HG03139 (cell line): ENCODE results near the gene PRKCA.

Experiments used
- ATAC-seq: cut with Tn5 transposase; IDR thresholded peaks from one replicate; pipeline ENCODE4 v1.9.1; 2021; ENCODE audit not compliant: unreplicated experiment

The PRKCA gene

DNA sequence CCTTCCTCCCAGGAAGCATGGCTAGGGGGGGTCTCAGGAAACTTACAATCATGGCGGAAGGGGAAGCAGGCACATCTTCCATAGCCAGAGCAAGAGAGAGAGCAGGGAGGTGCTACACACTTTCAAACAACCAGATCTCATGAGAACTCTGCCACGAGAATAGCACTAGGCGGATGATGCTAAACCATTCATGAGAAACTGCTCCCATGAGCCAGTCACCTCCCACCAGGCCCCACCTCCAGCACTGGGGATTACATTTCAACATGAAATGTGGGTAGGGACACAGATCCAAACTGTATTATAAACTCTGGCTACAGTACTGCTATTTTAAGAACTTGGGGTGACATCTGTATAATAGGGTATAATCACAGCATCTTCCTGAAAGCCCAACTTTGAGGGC is 449.4 kb downstream of the PRKCA start:
- no peak for ATAC-seq

DNA sequence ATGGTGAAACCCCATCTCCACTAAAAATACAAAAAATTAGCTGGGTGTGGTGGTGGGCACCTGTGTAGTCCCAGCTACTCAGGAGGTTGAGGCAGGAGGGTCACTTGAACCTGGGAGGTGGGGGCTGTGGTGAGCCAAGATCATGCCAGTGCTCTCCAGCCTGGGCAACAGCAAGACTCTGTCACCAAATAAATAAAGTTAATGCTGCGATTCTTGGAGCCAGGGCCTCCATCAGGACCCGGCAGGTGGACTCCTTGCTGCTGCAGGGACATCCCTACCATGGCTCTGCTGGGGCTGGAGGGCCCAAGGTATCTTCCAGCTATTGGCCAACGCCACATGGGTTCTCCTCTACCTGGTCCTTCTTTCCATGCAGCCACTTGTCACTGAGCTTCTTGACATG is 450.0 kb downstream of the PRKCA start:
- ATAC-seq, result no peak

DNA sequence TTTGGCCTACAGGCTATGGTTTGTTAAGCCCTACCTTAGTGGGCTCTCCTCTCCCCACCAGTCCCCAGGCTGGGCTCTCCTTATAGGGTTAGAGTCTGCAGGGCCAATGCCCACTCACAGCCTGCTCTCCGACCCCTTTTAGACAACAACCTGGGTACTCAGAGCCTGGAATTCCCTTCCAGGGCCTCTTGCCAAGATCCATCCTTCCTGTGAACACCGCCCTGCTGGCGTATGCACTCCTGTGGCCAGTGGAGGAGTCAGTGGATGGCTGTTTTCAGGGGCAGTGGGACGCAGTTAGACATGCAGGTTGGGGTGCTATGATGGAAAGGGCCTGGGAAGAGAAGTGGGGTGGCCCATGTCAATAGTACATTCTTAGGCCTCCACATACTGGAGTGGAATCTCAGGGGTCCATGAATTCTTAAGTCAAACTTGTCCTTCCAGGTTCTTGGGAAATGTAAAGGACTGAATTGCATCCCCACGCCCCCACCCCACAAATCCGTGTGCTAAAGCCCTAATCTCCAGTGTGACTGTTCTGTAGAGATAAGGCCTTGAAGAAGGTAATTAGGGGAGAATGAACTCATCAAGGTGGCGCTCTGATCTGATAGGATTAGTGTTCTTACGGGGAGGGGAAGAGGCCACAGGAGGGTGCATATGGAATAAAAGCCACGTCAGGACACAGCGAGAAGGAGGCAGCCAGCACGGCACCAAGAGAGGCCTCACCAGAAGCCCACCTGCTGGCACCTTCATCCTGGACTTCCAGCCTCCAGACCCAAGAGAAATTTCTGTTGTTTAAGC is 450.9 kb downstream of the PRKCA start:
- ATAC-seq, result no peak

DNA sequence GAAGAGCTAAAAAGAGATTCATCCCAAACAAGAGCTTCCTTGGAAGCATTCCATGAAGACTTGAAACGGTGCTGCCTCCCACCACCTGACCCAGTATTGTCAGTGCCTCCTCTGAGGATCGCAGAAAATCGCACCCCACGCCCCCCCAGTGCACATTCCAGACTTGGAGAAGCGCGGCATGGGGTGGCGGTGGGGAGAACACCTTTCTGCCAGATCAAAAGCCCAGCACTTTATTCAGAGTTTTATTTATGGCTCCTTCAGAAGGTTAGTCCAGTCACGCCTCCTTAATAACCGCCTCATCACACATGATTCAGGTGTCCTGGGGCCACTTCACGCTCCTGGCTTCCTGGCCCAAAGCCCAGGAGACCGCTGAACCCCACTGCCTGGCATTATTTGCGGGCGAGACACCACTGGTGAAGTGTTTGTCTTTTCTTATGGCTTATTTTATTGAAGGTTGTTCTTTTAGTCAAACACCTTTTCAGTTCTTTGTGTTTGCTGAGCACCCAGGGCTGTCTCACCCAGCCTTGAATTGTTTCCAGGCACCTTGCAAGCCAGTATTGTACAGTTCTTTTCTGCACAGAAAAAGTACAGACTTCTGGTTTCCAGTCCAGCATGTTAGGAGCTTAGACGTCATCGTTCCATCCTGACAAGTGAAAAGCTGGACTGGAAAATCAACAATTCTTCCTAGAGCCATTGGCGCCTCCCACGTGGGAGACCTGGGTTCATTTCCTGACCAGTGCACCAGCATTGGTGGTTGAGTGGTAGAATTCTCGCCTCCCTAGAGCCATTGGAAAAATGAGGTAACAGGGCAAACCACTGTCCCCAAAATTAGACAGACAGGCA is 452.9 kb downstream of the PRKCA start:
- ATAC-seq, result no peak

DNA sequence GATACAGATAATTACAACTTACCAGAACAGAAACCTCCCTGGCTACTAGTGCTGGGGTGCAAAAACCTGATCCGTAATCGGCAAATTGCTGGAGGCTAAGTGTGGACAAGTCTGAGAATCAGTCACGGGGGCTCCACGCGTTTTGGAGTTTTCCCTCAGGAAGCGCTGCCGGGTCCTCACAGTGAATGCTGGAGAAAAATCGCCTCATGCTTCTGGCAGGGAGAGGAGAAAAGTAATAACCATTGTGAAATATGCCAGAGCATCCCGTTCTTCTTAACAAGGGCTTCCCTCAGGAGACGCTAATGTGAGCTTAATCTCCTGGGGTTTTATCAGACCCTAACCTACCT is 453.5 kb downstream of the PRKCA start:
- no peak for ATAC-seq

DNA sequence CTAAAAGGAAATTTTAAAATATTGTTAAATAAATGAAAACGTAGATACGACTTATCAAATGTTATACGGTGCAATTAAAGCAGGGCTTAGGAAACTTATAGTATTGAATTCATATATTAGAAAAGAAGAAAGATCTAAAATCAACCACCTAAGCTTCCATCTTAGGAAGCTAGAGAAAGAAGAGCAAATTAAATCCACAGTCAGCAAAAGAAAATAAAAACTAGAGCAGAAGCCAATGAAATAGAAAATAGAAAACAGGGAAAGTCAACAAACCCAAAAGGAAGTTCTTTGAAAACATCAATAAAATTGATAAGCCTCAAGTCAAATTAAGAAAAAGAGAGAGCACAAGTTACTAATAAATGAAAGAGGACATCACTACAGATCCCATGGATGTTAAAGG is 457.9 kb downstream of the PRKCA start:
- no peak for ATAC-seq

DNA sequence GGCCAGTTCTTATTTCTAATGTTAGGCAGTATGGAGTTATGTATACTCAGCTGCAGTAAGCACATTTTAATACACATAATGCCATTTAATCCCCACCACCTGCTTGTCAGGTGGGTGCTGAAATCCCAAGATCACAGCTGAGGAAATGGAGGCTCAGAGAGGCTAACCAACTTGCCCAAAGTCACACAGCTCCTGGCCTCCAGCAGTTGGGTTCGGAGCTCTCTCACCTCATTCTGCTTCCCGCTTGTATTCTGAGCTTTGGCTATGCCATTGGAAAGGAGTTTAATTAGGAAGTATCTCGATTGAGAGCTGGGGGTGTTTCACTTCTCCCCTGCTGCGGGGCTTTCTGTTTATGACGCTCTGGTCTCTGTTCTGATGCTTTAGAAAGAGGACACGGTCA is 459.9 kb downstream of the PRKCA start:
- no peak for ATAC-seq

DNA sequence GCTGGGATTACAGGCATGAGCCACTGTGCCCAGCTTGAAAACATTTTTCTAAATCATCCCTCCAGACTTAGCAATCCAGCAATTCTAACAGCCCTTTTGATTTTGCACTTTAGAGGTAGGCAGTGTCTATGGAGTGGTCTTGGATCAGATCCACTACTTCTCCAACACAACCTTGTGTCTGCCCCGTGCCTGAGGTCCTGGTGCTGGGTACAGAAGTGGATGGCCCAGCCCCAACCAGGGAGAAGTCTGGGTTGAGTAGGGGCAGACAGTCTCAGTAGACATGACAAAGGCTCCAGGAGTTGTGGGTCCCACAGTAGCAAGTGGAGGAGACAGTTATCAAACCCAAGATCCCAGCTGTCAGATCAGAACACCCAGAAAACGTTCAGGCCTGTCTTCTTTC is 460.6 kb downstream of the PRKCA start:
- ATAC-seq, result no peak

DNA sequence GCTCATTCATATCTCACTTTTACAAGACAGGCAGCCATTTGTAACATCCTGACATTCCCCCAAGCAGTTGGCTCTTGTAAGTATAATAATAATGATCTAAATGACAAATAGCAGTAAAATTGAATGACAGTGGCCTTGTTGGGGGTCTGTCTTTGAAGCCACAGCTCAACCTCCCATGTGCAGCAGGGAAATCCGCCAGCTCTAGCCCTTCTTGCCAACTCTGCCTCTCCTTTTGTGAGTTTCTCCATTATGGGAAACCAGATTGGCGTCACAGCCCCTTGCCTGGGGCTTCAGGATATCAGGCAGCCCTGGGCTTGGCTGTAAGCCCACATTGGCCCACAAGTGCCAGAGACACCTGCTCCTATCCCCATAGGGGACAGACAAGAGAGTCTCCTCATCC is 462.1 kb downstream of the PRKCA start:
- ATAC-seq, result no peak

DNA sequence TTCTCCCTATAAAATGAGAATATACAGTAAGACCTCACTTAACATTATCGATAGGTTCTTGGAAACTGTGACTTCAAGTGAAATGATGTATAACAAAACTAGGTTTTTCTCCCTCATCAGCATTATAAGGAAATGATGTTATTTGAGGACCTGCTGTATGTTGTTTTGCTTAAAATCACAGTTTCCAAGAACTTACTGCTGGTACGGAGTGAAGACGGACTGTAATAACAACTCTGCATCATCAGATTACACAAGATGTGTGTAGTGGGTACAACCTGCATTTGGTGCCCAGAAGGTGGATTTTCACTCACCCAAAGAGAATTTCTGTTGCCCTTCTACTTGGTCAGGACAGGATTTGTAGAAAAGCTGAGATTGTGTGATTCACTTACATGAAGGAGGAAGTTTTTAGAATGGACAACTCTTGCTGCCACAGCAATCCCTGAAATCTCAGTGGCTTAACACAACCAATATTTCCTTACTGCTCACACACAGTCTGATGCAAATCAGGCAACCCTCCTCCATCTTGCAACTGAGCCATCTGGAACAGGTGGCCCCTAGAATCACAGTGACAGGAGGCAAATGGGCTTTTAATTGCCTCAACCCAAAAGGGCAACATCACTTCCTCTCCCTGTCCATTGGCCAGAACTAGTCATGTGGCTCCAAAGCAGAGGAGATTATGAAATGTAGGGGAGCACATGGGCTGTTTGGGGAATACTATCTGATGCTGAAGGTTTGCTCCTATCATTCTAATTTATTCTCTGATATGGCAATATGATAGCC is 464.9 kb downstream of the PRKCA start:
- ATAC-seq, result no peak

DNA sequence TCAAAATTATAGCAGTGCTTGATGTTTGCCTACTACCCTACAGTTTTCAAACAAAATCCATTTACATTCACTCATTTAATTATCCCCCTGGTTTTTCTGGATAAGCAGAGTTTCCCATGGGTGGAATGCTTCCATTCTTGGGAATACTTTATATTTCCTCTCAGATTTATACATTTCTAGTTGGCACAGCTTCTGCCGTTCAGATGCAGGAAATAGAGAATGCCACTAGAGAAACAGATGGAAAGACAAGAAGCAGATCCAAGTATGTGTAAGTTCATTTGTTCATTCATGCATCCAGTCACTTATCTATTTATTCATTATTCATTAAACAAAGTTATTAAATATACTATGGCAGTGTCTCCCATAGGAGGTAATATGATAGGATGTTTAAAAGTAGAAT is 467.5 kb downstream of the PRKCA start:
- ATAC-seq, result no peak

DNA sequence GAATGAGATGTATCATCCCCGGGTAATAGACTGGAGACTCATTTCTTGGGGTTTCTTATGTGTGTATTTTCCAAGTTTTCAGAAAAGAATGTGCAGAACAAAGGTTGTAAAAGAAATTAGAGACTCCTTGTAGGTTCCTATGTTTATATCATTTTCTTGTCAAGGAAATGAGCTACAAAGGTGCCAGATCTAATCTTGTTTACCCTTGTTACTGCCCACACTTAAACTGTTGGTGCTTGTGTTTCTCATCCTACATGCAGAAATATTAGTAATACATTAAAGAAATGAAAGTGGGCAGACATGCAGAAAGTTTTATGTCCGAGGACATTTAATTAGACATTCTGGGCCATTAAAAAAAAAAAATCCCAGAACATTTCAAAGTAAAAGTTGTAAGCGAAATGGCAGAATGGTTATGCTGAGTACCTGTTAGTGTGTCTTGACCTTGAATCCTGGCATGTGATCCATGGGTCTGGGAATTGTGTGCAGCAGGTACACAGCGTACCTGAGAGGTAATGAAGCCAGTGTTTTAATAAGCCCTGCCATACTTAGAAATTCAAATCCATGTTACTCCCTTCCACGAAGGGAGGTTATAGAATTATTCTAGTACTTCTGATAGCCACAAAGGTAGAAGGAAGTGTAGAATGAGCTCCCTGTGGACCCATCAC is 469.9 kb downstream of the PRKCA start:
- no peak for ATAC-seq

DNA sequence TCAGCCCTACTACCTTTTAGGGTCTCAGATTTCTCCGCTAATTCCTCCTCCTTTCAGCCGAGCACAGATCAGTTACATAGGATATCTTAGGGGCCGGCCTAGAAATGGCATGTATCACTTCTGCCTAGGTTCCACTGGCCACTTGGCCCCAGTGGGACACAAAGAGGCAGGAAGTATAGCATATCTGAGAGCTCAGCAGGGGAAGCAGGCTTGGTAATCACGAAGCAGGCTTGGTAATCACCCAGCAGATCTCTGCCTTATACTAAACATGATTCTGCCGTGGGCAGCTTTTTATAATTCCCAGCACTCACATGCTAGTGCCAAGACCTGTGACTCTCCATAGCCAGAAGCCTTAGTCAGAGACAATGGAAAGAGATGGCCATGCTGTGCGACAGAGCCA is 472.9 kb downstream of the PRKCA start:
- ATAC-seq, result no peak

DNA sequence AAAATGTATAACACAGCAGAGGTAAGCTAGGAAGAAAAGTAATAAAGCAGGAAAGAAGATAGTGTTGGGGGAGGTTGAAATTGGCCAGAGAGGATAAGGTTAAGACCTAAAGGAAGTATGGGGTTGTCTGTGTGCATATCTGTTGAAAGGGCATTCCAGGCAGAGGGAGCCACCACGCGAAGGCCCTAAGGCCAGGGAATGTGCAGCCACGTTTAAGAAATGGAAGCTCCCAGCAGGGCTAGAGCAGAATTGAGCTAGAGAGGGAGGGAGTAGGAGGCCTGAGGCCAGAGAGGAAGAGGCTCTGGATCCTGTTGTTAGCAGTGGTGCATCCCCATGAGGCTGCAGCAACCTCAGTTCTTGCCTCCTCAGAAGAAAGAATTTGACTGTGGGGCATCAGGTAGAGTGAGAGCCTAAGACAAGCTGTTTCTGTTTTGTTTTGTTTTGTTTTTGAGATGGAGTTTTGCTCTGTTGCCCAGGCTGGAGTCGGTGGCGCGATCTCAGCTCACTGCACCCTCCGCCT is 473.5 kb downstream of the PRKCA start:
- ATAC-seq, result no peak

DNA sequence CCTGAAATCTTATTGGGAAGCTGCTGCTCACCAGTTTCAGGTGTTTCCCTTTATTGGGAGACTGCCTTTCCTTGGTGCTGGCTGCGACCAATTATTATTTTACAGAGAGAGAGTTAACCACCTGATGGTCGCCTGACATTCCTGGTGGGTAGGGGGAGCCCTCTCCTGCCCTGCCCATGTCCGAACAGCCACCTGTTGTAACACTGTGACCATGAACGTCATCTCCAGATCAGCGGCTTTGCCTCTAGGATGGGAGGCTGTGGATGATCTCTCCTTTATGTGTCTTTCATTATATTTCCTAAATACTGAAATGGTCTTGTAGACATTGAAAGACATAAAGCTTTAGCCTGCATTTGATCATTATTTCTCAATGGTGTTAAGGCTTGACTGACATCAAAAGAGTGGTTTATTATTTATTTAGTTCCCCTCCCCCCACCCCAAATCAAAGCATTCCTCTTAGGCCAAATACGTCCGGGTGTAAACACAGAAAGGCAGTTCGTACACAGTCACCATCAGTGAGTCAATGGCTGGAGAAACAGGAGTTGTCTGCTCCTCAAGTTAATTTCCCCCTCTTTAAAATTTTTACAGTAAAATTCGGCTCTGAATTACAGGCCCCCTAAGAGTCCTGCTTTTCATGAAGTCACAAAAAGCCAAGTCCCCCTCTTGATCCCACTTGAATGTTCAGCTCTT is 474.7 kb downstream of the PRKCA start:
- ATAC-seq, result no peak

DNA sequence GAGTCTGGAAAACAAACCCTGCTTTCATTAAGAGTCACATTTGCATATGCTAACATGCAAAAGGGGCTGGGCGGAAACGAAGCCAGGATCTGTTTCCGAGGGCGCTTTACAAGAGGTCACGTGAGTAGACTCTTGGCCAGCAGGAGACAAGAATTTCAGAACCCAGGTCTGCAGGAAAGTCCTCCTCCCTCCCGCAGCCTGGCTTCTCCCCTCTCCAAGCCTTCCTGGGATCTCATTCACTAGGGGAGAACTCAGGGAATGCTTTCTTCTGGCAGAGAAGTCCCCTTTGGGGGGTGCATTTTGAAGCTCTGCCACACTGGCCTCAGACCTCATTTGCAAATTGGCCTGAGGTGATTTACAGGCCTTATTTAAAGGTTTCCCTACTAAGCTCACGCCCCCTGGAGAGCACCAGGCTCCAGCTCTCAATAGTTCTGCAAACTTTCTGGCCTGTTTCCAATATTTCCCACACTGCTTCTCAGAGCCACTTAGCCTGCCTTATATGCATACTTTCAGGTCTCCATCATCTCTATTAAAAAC is 475.3 kb downstream of the PRKCA start:
- ATAC-seq, result no peak

DNA sequence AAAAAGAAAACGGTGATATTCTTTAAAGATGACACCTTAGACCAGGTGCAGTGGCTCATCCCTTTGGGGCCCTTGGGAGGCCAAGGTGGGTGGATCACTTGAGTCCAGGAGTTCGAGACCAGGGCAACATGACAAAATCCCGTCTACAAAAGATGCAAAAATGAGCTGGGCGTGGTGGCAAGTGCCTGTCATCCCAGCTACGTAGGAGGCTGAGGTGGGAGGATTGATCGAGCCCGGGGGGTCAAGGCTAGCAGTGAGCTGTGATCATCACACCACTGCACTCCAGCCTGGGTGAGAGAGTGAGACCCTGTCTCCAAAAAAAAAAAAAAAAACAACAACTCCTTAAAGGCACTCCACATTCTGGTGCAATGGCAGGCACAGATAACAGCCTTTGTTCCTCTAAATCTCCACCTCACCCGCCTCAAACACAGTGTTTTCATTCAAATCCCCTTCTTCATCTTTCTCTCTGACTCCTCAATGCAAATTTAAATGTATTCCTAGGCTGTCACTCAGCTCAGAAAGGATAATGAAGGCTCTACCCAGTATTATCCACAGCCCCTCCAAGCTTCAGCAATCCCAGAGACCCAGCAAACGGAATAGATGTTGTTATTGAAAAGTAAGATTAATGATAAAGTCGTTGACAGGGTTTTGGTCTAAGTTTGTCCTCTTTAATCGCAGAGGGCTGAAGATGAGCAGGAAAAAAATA is 476.3 kb downstream of the PRKCA start:
- ATAC-seq, result no peak

DNA sequence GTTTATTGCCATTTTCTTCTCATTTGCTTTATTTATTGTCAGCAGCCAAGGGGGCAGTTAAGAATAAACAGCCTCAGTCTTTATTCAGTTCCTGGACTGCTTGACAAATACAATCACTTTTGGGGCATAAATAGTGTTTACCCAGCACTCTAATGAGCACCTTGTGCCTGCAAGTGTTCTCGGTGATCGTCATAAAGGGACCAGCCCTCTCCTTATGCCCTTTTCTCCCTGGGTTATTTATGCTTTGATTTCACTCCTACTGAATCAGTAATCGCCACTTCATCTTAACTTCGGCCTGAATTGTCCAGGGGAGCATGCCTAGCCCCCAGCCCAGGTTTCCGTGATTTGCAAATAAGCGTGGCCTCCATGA is 476.8 kb downstream of the PRKCA start:
- no peak for ATAC-seq

DNA sequence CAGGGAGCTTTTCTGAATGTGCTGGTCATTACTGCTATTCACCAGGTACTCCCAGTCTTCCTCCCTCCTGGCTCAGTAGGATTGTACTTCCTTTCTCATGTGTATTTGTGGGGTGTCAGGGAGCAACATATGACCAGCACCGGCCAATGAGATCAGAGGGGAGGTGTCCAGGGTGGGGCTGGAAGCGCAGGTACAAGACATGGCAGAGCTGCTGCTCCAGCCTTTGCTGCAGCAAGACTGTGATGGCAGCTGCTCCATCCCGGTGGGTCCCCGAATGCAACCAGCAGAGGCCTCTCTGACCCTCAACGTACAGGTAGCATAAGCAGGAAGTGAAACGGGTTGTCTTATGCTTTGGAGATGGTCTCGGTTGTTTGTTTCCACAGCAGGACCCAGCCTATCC is 478.7 kb downstream of the PRKCA start:
- ATAC-seq, result no peak

DNA sequence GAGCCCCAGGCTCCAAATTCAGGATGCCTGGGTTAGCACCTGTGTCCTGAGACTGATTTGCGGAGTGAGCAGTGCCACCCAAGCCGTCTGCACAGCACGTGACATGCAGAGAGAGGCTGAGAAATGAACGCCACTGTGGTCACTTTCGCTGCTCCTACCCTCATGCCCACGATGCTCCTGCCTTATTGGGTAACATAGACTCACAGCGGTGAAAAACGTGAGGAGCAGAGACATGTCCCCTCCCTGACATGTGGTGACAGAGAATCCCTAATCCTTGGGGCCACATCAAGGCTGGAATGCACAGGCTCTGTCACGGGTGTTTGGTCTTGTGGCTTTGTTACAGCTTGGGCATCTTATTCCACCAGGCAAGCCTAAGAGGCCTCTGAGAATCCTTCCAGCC is 480.4 kb downstream of the PRKCA start:
- no peak for ATAC-seq
